ENCODE results near the gene PHLDB3. TPM values are rescaled to one million over a fixed set of nuclear protein-coding genes. Genes with fewer than 3 reads are reported as not detected.
A peak's percentile ranks its signal among the peaks of the same experiment; 100 is the strongest.

PHLDB3 gene
- total and polyA plus RNA-seq, 2 of the 13 experiments (the other 11 are each of a cell fraction or from before 2014, with no cell fraction given) = 11.3 to 14.5 TPM

DNA sequence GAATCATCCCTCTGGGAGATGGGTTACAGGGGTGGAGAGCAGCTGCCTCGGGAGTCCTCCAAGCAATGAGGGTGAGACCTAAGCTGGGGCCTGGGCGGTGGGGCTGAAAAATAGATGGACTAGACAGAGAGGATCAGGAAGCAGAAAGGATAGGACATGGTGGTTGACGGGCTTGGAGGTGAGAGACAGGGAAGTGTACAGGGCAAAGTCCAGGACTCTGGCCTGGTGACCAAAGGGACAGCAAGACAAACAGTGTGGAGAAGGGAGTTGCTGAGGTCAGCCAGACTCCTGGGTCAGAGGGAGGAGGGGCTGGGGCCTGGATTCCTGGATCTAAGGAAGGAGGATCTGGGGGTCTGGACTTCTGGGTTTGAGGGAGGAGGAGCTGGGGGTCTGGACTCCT lies 5.5 kb downstream of the PHLDB3 start (continued):
- TF ChIP-seq, protein P1, sequence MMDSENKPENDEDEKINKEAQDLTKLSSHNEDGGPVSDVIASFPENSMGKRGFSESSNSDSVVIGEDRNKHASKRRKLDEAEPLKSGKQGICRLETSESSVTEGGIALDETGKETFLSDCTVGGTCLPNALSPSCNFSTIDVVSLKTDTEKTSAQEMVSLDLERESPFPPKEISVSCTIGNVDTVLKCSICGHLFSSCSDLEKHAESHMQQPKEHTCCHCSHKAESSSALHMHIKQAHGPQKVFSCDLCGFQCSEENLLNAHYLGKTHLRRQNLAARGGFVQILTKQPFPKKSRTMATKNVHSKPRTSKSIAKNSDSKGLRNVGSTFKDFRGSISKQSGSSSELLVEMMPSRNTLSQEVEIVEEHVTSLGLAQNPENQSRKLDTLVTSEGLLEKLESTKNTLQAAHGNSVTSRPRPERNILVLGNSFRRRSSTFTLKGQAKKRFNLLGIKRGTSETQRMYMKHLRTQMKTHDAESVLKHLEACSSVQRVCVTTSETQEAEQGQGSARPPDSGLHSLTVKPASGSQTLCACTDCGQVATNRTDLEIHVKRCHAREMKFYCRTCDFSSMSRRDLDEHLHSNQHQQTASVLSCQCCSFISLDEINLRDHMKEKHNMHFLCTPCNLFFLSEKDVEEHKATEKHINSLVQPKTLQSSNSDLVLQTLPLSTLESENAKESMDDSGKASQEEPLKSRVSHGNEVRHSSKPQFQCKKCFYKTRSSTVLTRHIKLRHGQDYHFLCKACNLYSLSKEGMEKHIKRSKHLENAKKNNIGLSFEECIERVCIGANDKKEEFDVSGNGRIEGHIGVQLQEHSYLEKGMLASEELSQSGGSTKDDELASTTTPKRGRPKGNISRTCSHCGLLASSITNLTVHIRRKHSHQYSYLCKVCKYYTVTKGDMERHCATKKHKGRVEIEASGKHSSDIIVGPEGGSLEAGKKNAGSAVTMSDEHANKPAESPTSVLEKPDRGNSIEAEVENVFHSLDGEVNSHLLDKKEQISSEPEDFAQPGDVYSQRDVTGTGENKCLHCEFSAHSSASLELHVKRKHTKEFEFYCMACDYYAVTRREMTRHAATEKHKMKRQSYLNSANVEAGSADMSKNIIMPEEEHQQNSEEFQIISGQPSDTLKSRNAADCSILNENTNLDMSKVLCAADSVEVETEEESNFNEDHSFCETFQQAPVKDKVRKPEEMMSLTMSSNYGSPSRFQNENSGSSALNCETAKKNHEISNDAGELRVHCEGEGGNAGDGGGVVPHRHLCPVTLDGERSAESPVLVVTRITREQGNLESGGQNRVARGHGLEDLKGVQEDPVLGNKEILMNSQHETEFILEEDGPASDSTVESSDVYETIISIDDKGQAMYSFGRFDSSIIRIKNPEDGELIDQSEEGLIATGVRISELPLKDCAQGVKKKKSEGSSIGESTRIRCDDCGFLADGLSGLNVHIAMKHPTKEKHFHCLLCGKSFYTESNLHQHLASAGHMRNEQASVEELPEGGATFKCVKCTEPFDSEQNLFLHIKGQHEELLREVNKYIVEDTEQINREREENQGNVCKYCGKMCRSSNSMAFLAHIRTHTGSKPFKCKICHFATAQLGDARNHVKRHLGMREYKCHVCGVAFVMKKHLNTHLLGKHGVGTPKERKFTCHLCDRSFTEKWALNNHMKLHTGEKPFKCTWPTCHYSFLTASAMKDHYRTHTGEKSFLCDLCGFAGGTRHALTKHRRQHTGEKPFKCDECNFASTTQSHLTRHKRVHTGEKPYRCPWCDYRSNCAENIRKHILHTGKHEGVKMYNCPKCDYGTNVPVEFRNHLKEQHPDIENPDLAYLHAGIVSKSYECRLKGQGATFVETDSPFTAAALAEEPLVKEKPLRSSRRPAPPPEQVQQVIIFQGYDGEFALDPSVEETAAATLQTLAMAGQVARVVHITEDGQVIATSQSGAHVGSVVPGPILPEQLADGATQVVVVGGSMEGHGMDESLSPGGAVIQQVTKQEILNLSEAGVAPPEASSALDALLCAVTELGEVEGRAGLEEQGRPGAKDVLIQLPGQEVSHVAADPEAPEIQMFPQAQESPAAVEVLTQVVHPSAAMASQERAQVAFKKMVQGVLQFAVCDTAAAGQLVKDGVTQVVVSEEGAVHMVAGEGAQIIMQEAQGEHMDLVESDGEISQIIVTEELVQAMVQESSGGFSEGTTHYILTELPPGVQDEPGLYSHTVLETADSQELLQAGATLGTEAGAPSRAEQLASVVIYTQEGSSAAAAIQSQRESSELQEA (CRISPR knock-in tag; IDR thresholded peaks at IDR 0.05; ENCODE audit: not compliant biosample characterization) = no peak
- TF ChIP-seq DR1 (CRISPR knock-in tag; IDR thresholded peaks at IDR 0.05) = no peak
- TF ChIP-seq LCORL (IDR thresholded peaks at IDR 0.05) = no peak
- TF ChIP-seq LCORL (CRISPR knock-in tag; IDR thresholded peaks at IDR 0.05) = peak; percentile 58; the same call in 1 of the 2 replicates
- peak; percentile 79 for TF ChIP-seq MAFF (IDR thresholded peaks at IDR 0.05; ENCODE audit: low read depth, low read length)
- TF ChIP-seq PHF20 (CRISPR knock-in tag; IDR thresholded peaks at IDR 0.05) = peak; percentile 41; the same call in 1 of the 2 replicates
- TF ChIP-seq, protein P2, sequence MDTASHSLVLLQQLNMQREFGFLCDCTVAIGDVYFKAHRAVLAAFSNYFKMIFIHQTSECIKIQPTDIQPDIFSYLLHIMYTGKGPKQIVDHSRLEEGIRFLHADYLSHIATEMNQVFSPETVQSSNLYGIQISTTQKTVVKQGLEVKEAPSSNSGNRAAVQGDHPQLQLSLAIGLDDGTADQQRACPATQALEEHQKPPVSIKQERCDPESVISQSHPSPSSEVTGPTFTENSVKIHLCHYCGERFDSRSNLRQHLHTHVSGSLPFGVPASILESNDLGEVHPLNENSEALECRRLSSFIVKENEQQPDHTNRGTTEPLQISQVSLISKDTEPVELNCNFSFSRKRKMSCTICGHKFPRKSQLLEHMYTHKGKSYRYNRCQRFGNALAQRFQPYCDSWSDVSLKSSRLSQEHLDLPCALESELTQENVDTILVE (CRISPR knock-in tag; IDR thresholded peaks at IDR 0.05) = no peak
- no peak for TF ChIP-seq HNRNPL (IDR thresholded peaks at IDR 0.05; ENCODE audit: low read depth, low read length)
- no peak for TF ChIP-seq TCF12 (IDR thresholded peaks at IDR 0.05)
- no peak for TF ChIP-seq TCF12 (CRISPR knock-in tag; IDR thresholded peaks at IDR 0.05)
- TF ChIP-seq ZNF773 (CRISPR knock-in tag; IDR thresholded peaks at IDR 0.05; ENCODE audit: borderline replicate concordance) = no peak
- peak; percentile 78 for TF ChIP-seq NR2F6 (IDR thresholded peaks at IDR 0.05)
- TF ChIP-seq NR2F6 (CRISPR knock-in tag; IDR thresholded peaks at IDR 0.05) = peak; percentile 88
- TF ChIP-seq, protein P3, sequence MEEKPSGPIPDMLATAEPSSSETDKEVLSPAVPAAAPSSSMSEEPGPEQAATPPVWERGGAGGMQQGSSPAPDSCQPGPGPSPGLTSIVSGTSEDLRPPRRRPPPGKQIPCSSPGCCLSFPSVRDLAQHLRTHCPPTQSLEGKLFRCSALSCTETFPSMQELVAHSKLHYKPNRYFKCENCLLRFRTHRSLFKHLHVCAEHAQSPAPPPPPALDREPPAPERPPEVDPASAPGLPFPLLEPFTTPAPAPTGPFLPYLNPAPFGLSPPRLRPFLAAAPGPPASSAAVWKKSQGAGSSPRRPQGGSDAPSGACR (CRISPR knock-in tag; IDR thresholded peaks at IDR 0.05) = 0 out of 2 replicates have a peak, but pooled peaks have one; percentile 18
- TF ChIP-seq GATA4 (IDR thresholded peaks at IDR 0.05; ENCODE audit: borderline replicate concordance, low read depth) = no peak
- peak; percentile 64; the same call in 1 of the 2 replicates for TF ChIP-seq MAZ (IDR thresholded peaks at IDR 0.05; ENCODE audit: borderline replicate concordance, low read depth, low read length)
- TF ChIP-seq MAZ (CRISPR knock-in tag; IDR thresholded peaks at IDR 0.05; ENCODE audit: low read depth) = no peak; the same call in 1 of the 2 replicates
- TF ChIP-seq ZSCAN25 (CRISPR knock-in tag; IDR thresholded peaks at IDR 0.05) = 0 out of 2 replicates have a peak, but pooled peaks have one; percentile 49
- TF ChIP-seq HNF4G (IDR thresholded peaks at IDR 0.05; ENCODE audit: borderline replicate concordance, low read depth, low read length) = peak; percentile 98
- peak; percentile 99 for TF ChIP-seq HNF4G (CRISPR knock-in tag; IDR thresholded peaks at IDR 0.05; ENCODE audit: borderline replicate concordance, low read depth)
- no peak for TF ChIP-seq ZSCAN20 (CRISPR knock-in tag; IDR thresholded peaks at IDR 0.05; ENCODE audit: borderline replicate concordance)
- no peak for TF ChIP-seq ZNF589 (CRISPR knock-in tag; conservative IDR thresholded peaks at IDR 0.05)
- no peak for TF ChIP-seq ZNF670 (CRISPR knock-in tag; IDR thresholded peaks at IDR 0.05; ENCODE audit: borderline replicate concordance)
